Prostate gland (tissue), 2 donors: ENCODE measurements around the gene SSC5D. TPM values are rescaled to one million over a fixed set of nuclear protein-coding genes. Genes with fewer than 3 reads are reported as not detected.

Experiments
- DNase-seq: peaks from one replicate; pipeline ENCODE4 v3.0.0-alpha.2; 2019; ENCODE audit warnings: low spot score
- H3K27ac ChIP-seq, 2 donors: fragments of 200-600 bp; sonication (generic); 2 replicates each; pipeline ENCODE4 v1.5.1; 2017 to 2019
- H3K27me3 ChIP-seq: fragments of 200-600 bp; sonication (generic); replicated peaks from 2 replicates; pipeline ENCODE4 v1.5.1; 2019; ENCODE audit not compliant: insufficient read depth
- H3K36me3 ChIP-seq, 2 donors: fragments of 200-600 bp; sonication (generic); 1 replicate in 1 of 2; 2 replicates in 1 of 2; pipeline versions ENCODE4 v1.5.1 to v1.8.1; 2017 to 2019
- H3K4me1 ChIP-seq: fragments of 200-600 bp; sonication (generic); replicated peaks from 2 replicates; pipeline ENCODE4 v1.5.1; 2019
- H3K4me3 ChIP-seq, 2 donors: fragments of 200-600 bp; sonication (generic); 2 replicates each; pipeline ENCODE4 v1.5.1; 2017 to 2019
- H3K9me3 ChIP-seq: fragments of 200-600 bp; sonication (generic); 2 replicates; pipeline ENCODE4 v1.5.1; 2017
- POLR2A ChIP-seq: fragments of 450-650 bp; IDR thresholded peaks from one replicate; pipeline ENCODE4 v1.6.1; 2016; ENCODE audit warnings: antibody characterized with exemption, mild to moderate bottlenecking
- POLR2AphosphoS5 ChIP-seq: sonication (generic); formaldehyde crosslinking; IDR thresholded peaks from one replicate; pipeline ENCODE4 v1.6.1; 2017; ENCODE audit warnings: antibody characterized with exemption
- WGBS: methylation state at CpG from one replicate; pipeline ENCODE4 v1.1.5; 2018; 5-methylcytosine and 5-hydroxymethylcytosine counted together
- intact Hi-C: fragments of 100-400 bp; cut with DNase I; formaldehyde crosslinking; loops from one replicate; pipeline ENCODE4 v1.14.2; 2022
- total RNA-seq, 2 donors: library from RNA; depleted of rRNA; stranded (reverse); fragments of >200 nt; gene quantifications; one replicate each; pipeline ENCODE4 v1.1.0, GENCODE V29; 2016
- TF ChIP-seq, protein P1 (sequence below), 4 experiments: fragments of 200-600 bp in 2 of 4; fragments of 450-650 bp in 2 of 4; sonication (generic) in 2 of 4; IDR thresholded peaks; 1 replicate in 3 of 4; 2 replicates in 1 of 4; pipeline ENCODE4 v1.5.1; 2016 to 2019; ENCODE audit warnings: antibody characterized with exemption in 4 of 4, mild to moderate bottlenecking in 2 of 4, moderate library complexity in 2 of 4

SSC5D gene
- total RNA-seq, 2 donors from 2014 or later: 5.6 to 8.6 TPM

DNA sequence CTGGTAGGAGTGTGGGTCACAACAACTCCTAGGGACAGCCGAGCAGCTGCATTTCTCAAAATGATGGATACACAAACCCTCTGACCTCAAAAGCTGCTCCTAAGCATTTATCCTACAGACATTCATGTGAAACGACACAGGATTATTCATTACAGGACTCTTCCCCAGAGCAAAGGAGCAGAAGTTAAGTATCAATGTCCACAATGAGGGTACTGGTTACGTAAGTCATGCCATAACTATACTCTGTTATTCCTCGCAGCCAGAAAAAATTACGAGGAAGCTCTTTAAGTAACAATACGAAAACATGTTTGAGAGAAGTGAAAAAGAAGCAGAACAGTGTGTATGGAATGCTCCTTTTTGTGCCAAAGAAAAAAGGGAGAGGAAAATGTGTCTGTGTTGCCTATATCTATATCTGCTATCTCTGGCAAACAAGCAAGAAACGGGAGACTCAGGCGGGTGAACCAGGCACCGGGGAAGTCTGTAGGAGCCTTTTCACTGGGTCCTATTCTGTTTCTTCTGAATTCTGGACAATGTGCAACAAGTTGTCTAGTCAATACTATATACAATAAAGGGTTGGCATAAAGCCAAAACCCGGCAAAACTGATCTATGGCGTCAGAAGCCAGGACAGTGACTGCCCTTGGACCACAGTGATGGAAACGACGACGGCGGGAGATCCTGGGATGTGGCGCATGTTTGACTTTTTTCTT, 28.1 kb upstream of the SSC5D start:
- Histone ChIP-seq H3K27me3 (no peaks in the 10 kb centered on the region), H3K27ac (peak overlapping the region; percentile 86 to 88), H3K36me3 (no peaks in the 10 kb centered on the region), H3K4me1 (no peaks in the 10 kb centered on the region), H3K9me3 (no peaks in the 10 kb centered on the region), H3K4me3 (peak overlapping the region; percentile 66 to 73)
- no peak for DNase-seq
- peak; percentile 12 for TF ChIP-seq POLR2A
- TF ChIP-seq, protein P1, sequence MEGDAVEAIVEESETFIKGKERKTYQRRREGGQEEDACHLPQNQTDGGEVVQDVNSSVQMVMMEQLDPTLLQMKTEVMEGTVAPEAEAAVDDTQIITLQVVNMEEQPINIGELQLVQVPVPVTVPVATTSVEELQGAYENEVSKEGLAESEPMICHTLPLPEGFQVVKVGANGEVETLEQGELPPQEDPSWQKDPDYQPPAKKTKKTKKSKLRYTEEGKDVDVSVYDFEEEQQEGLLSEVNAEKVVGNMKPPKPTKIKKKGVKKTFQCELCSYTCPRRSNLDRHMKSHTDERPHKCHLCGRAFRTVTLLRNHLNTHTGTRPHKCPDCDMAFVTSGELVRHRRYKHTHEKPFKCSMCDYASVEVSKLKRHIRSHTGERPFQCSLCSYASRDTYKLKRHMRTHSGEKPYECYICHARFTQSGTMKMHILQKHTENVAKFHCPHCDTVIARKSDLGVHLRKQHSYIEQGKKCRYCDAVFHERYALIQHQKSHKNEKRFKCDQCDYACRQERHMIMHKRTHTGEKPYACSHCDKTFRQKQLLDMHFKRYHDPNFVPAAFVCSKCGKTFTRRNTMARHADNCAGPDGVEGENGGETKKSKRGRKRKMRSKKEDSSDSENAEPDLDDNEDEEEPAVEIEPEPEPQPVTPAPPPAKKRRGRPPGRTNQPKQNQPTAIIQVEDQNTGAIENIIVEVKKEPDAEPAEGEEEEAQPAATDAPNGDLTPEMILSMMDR (IDR thresholded peaks at IDR 0.05): no peak
- intact Hi-C loops: no loop called here
- WGBS: 10% methylated on average over 16 of the region's 16 CpGs

DNA sequence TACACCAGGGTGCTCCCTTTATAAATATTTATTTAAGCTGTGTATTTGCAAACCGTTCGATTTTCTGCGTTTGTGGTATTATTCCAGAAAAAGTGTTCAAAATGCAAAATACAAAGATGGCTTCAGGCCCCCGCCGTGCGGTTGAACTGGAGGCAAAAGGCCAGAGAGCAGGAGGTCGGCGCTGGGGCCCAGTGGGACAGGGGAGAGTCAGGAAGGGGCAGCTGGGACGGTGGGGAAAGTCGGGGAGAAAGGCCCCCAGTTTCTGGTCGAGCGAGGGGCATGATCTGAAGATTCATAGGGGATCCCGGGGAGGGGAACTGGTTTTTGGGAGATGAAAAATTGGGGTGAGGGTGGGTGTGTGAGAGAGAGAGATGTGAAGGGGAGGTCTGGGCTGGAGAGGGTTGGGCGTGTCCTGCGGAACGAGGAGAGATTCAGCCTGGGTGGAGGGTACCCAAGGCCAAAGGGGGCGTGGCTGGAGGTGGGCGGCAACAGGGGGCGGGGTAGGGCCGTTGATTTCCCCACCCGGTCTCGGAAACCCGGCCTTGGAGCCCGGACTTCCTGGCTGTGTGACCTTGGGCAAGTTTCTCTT, 27.5 kb upstream of the SSC5D start:
- DNase-seq: peak; percentile 68
- peak overlapping the region; percentile 86 to 88 for H3K27ac ChIP-seq
- no peak for TF ChIP-seq POLR2A
- TF ChIP-seq, protein P1 (IDR thresholded peaks at IDR 0.05): no peak
- no peaks in the 10 kb centered on the region for H3K36me3 ChIP-seq
- no peaks in the 10 kb centered on the region for H3K4me1 ChIP-seq
- H3K27me3 ChIP-seq: no peaks in the 10 kb centered on the region
- 3% methylated on average over 23 of the region's 24 CpGs for WGBS
- H3K9me3 ChIP-seq: no peaks in the 10 kb centered on the region
- peak overlapping the region; percentile 66 to 73 for H3K4me3 ChIP-seq
- intact Hi-C loops: no loop called here

DNA sequence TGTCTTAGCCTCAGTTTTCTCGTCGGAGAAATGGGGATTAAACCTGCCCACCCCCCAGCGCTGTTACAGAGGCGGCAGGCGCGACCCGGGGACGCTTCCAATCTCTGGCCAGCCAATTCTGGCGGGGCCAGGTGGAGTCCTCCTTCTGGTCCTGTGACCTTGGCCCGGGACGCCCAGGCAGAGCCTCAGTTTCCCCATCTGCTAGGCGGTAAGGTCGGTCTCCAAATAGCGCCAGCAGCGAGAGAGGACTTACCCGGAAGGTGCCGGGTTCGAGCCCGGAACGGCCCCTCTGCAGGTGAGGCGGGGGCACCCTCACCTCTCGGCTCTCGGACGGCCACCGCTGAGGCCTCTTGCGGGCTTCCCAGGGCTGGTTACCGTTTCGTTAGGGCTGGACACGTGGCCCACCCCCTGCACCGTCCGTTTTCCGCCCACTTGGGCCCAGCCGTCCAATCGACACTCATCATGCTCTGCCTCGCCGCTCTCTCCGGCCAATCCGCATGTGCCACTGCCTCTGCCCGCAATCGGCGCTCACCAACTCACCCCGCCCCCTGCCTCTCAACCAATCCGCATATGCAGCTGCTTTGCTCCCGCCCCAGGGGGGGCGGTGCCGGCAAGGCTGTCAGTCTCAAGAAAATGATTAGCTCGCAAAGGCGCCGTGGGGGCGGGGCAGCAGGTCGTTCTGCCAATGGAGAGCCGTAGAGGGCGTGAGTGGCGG, 26.8 kb upstream of the SSC5D start, which contains the start of gene ISOC2:
Gene ISOC2 (minus strand): TSS at position 384 of the 715 bp plus-strand sequence. CDS start 5,156 bp downstream, outside the sequence.
- intact Hi-C loops: no loop called here
- no peaks in the 10 kb centered on the region for H3K4me1 ChIP-seq
- H3K27ac ChIP-seq: peak within 1 kb of the TSS; percentile 86 to 88
- WGBS: under 1% methylated on average over 40 of the region's 54 CpGs
- peak; percentile 100 for DNase-seq
- H3K36me3 ChIP-seq: no peaks in the 10 kb centered on the region
- TF ChIP-seq, protein P1 (IDR thresholded peaks at IDR 0.05): peak in 2 of 4 experiments; percentile 15 to 33
- TF ChIP-seq POLR2AphosphoS5: peak; percentile 94
- peak; percentile 18 for TF ChIP-seq POLR2A
- peak within 1 kb of the TSS; percentile 66 to 73 for H3K4me3 ChIP-seq
- no peaks in the 10 kb centered on the region for H3K9me3 ChIP-seq
- H3K27me3 ChIP-seq: no peaks in the 10 kb centered on the region

DNA sequence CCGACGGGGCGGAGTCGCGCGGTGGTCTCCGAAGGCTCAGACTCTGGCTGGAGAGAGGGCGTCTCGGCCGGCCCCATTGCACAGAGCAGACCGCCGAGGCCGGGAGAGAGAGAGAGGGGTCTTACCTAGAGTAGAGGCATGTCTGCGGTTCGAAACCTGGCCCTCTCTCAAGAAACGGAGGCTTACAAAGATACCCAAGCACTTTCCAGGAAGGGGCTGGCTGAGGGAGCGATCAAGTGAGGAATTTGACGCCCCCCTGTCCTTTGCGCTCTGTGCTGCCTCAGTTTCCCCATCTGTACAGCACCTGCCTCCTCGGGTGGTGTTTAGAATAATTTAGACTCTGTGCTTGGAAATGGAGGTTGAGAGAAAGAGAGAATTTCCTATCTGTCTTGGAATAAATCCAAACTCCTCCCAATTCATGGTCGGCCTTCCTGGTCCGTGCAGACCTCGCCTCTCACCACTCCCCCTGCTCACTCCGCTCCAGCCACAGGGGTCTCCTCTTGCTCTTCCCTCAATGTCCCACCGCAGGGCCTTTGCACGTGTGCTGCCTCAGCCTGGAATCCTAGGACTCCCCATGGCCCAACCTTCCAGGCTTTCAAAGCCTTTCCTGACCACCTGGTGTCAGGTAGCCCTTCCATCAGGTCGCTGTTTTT, 26.1 kb upstream of the SSC5D start:
- Histone ChIP-seq H3K27me3 (no peaks in the 10 kb centered on the region), H3K9me3 (no peaks in the 10 kb centered on the region), H3K27ac (peak overlapping the region; percentile 75 to 88), H3K4me1 (no peaks in the 10 kb centered on the region), H3K4me3 (peak overlapping the region; percentile 66 to 73), H3K36me3 (no peaks in the 10 kb centered on the region)
- WGBS: 13% methylated on average over 27 of the region's 27 CpGs
- TF ChIP-seq POLR2AphosphoS5 (no peak), POLR2A (peak; percentile 47)
- TF ChIP-seq, protein P1 (IDR thresholded peaks at IDR 0.05): no peak
- no peak for DNase-seq
- intact Hi-C loops: no loop called here
